D721Med (cell line): ENCODE data around the gene CC2D1B.

Experiments used
- DNase-seq: peaks from one replicate; pipeline ENCODE4 v3.0.0; 2011; ENCODE audit warnings: low spot score; ENCODE audit not compliant: insufficient read length
- FAIRE-seq: peaks from 2 replicates; lab custom pipeline; 2011; peaks lifted over from hg19 to GRCh38; lab: Jason Lieb, UNC
- TF ChIP-seq, protein P1 (sequence below): IDR thresholded peaks from 2 replicates; pipeline ENCODE4 v1.5.1; 2012; ENCODE audit warnings: mild to moderate bottlenecking, control low read depth; ENCODE audit not compliant: insufficient read depth; ENCODE audit errors: missing control alignments

CC2D1B gene

DNA sequence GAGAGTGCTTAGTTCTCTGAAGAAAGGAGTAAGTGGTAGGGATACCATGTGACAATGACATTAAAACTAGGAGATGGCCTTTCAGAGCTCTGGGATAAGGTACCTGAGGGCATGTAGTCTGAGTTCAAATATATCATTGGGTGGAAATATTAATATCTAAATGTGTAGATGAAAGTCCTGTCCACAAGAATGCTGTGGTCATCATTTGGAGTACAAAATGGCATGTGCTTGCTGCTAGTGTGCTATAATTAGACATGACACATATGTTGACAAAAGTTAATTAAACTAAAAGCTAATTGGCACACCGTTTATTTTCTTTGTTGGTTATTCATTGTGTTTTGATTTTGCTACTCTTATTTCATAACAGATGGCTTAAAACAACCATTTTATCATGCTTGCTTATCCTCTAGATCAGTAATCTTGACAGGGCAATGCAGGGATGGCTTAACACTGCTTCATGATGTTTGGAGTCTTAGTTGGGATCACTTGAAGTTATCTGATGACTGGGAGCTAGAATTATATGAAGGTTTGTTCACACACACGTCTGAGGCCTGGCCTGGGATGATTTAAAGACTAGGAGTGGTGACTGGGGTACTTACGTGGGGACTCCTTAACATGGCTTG is 31.0 kb downstream of the CC2D1B start:
- DNase-seq (no peak), FAIRE-seq (peak; percentile 69)
- TF ChIP-seq, protein P1, sequence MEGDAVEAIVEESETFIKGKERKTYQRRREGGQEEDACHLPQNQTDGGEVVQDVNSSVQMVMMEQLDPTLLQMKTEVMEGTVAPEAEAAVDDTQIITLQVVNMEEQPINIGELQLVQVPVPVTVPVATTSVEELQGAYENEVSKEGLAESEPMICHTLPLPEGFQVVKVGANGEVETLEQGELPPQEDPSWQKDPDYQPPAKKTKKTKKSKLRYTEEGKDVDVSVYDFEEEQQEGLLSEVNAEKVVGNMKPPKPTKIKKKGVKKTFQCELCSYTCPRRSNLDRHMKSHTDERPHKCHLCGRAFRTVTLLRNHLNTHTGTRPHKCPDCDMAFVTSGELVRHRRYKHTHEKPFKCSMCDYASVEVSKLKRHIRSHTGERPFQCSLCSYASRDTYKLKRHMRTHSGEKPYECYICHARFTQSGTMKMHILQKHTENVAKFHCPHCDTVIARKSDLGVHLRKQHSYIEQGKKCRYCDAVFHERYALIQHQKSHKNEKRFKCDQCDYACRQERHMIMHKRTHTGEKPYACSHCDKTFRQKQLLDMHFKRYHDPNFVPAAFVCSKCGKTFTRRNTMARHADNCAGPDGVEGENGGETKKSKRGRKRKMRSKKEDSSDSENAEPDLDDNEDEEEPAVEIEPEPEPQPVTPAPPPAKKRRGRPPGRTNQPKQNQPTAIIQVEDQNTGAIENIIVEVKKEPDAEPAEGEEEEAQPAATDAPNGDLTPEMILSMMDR, result no peak

DNA sequence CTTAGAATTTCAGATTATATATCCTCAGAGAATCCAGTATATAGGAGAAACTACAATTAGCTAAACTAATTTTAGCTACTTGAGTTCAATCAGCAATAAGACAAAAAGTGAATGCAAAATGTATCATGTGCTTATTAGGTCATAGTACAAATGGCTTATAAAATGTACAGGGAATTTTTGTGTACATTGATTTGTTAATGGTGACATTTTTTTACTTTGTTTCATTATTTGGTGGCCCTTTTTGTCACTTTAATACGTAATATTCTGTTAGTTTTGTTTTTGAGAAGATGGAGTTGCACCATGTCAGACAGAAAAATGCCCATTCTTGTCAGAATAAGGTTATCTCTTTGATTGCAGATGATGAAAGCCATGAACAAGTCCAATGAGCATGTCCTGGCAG is 33.6 kb downstream of the CC2D1B start:
- FAIRE-seq, result no peak
- DNase-seq, result no peak
- TF ChIP-seq, protein P1, result no peak

DNA sequence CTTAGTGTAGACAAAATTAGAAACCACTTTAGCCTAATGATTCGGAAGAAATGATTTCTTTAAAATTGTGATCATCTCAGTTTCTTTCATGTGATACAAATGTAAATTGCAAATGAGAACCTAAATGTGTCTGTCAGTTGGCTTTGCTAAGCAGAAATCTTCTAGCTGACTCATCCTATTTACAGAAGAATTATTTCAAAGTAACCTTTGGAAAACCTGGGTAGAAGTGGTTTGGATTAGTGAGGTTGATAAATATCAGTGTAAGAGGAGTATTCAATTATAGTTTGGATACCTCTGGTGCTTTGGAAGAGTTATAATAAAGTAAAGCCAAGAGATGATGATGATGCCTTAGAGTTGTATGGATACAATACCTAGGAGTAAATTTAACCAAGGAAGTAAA is 37.4 kb downstream of the CC2D1B start:
- TF ChIP-seq, protein P1, result no peak
- no peak for FAIRE-seq
- DNase-seq, result no peak

DNA sequence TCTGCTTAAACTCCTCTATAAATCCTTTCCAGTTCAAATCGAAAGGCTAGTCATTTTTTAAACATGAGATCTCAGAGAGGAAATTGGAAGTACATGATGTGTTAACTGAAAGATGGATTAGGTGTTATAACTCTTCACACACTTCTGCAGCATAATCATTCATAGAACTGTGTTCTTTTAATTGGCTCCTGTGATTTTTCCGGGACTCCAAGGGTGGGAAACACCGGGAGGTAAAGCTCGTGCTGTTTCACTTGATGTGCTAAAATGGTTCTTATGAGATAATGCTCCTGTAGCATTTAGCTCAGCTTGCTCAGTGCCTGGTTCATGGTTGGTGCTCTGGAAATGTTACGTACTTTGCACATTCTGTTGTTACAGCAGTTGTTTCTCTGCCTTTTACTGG is 40.2 kb downstream of the CC2D1B start:
- TF ChIP-seq, protein P1, result no peak
- DNase-seq, result no peak
- FAIRE-seq, result no peak

DNA sequence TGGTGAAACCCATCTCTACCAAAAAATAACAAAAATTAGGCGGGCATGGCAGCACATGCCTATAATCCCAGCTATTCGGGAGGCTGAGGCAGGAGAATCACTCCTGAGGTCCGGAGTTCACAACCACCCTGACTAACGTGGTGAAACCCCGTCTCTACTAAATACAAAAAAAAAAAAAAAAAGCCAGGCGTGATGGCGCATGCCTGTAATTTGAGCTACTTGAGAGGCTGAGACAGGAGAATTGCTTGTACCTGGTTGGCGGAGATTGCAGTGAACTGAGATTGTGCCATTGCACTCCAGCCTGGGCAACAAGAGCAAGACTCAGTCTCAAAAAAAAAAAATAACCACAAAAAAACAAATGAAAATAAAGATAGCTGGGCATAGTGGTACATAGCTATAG is 42.3 kb downstream of the CC2D1B start:
- FAIRE-seq, result no peak
- TF ChIP-seq, protein P1, result no peak
- DNase-seq, result no peak

DNA sequence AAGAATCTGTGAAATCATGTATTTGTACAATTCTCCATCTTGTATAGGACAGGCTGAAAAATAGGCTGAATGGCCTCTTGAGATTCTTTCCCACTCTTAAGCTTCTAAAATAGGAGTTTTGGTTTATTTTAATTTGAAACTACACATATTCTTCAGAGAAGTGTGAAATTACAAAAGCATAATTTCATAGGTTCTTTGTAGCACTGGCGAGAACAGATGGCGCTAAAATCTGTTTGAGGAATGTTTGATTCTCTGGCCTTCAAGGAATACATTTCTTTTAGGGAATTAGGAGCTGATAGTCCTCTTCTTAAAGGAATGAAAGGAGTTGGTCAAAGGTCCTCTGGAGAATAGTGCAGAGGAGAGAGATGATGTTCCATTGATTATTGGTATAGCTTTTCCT is 44.9 kb downstream of the CC2D1B start:
- TF ChIP-seq, protein P1, result no peak
- DNase-seq (no peak), FAIRE-seq (no peak)

DNA sequence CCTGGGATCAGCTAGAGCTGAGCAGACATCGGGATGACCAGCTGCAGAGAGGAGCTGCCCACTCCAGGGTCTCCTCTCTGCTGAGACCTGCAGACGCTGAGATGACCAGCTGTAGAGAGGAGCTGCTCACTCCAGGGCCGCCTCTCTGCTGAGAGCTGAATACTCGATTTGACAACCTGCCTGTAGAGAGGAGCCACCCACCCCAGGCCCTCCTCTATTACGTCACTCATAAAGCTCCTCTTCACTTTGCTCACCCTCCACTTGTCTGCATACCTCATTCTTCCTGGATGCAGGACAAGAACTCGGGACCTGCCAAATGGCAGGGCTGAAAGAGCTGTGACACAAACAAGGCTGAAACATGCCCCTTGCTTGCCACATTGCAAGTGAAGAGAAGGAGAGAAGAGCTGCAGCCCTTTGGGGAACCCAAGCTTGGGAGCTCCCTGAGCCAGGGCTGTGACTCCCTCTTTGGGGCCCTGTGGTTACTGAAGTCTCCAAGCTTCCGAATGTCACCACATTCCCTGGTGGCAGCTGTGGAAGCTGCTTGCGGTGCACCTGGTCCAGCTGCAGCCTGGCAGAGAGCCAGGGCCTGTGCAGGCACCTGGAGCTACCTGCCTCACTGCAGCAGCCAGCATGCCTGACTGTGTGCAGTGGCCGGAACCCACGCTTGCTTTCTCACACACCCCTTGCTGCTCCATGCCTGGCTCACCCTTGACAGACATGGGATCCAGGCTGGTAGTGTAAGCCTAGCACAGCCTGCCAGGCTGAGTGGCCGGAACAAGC is 59.6 kb downstream of the CC2D1B start:
- TF ChIP-seq, protein P1, result no peak
- no peak for DNase-seq
- no peak for FAIRE-seq
